Activated effector memory CD4-positive, alpha-beta T cell treated with Interleukin-2 at 50 U/mL for 16 hours (primary cell): ENCODE measurements around the gene CFAP43.

ENCODE experiments used
- DNase-seq: peaks from one replicate; pipeline ENCODE4 v3.0.0-alpha.2; 2020

The CFAP43 gene, protein sequence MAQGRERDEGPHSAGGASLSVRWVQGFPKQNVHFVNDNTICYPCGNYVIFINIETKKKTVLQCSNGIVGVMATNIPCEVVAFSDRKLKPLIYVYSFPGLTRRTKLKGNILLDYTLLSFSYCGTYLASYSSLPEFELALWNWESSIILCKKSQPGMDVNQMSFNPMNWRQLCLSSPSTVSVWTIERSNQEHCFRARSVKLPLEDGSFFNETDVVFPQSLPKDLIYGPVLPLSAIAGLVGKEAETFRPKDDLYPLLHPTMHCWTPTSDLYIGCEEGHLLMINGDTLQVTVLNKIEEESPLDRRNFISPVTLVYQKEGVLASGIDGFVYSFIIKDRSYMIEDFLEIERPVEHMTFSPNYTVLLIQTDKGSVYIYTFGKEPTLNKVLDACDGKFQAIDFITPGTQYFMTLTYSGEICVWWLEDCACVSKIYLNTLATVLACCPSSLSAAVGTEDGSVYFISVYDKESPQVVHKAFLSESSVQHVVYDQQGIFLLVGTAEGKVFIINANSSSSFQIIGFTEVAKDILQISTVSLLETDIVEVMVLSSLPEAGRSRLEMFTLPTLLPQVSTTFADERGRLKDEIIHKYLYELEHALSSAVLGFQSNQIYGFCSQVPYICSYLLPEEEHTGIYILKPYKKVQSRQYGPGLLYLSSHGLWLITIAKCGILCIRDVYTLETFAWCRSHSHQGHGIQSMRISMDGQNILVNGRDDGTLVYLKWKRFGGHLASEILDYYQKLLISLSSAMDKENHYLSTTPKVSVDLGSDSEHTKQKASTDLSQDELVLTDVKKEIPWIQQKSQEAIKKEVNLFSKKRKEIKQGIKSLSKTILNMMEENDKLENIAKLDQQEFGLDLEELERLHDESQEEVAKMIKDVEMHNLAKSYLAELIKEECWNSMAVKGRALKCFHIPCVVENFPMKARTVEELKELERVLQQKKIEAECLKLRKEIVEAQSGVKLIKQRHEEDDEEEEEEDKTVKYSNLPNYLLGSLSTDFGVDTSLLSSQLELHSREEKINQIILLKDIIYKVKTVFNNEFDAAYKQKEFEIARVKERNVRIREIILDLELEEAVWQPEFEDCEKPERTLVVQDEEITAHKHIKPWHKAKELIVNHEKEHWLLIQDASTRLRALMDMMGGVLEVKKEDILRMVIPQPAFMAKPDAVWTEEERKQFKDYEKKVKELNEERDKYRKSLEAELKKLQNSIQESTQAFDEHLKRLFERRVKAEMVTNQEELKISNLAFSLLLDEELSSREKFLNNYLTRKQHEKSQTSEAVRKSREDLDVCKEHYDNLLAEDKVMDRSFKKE (N-terminal part only)

DNA sequence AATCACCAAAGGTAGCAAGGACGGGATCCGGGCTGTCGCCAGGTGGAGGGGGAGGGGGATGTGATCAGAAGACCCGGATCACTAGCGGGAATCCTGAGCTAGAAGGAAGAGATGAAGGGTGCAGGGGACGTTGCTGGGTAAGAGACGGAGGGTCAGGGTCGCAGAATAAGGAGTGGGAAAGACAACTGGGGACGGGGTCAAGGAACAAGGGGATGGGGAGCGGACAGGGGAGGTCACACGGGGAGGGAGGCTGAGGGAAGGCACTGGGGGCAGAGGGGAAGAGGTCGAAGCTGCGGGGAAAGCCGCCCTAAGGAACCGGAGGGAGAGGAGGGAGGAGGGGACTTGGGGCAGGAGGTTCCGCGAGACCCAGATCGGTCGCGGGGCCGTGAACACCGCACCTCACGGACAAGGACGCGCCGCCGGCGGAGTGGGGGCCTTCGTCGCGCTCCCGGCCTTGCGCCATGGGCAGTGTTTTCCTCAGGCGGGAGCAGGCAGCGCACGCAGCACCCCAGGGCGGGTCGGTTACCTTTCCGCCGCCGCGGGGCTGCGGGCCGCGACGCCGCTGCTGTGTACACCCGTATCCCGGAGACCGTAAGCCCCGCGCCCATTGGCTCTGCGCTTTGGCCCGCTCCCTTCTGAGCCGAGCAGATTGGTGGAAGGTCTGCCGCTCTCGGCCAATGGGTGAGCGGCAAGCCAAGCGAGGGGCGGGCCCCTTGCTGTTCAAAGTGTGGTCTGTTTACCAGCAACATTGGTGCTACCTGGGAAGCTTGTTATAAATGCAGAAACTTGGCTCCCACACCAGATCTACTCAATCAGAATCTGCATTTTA lies at the start of gene CFAP43:
TSS of gene CFAP43 (minus strand) at position 581 of the 829 bp plus-strand sequence. CDS start at position 463, 118 bp downstream.
- peak; percentile 97 for DNase-seq

DNA sequence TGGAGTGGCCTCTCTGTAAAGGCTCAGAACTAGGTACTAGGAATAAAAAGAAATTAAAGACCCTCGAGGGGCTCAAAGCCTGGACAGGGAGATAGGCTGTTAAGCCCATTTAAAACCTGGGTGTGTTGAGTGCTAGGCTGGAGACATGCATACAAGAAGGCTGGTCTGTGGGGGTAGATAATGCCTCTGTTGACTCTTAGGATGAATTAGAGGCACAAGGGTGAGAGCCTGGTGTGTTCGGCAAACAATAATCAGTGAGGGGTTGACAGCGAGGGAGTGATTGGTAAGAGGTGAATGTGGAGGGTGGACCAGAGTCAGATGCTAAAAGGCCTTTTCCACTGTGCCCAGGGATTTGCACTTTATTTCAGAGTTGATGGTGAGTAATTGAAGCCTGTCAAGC lies 49.5 kb upstream of the CFAP43 start:
- DNase-seq = no peak

DNA sequence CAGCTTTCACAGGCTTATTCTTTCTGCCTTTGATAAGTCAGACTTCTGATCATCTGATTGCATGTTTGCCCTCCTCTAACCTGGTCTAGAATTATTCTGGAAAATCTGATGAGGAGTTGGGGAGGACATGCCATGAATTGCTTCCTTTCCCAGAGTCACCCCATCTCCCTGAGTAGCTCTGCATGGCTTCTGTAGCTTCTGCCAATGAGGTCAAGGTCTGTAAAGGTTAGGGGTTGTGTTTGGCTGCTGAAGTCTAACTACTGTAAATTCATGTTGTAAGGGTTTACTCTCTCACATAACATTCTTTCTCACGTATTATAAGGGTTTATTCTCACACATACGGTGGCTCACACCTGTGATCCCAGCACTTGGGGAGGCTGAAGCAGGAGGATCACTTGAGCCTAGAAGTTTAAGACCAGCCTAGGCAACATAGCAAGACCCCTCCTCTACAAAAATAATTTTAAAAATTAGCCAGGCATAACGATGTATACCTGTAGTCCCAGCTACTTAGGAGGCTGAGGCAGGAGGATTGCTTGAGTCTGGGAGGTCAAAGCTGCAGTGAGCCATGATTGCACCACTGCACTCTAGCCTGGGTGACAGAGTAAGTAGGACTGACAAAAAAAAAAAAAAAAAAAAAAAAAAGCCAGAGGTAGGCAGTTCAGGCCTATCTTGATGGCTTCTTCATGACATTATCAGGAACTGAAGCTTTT lies 47.5 kb upstream of the CFAP43 start:
- no peak for DNase-seq

DNA sequence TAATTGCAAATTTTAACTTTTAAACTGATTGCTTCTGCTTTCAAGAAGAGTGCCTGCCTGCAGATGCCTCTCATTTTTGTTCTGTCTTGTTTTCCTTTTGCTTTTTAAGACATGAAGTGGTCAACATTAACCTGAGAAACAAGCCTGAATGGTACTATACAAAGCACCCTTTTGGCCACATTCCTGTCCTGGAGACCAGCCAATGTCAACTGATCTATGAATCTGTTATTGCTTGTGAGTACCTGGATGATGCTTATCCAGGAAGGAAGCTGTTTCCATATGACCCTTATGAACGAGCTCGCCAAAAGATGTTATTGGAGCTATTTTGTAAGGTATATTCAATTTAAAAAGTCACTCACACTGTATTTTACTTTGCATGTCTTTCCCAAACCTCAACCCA lies 45.6 kb upstream of the CFAP43 start:
- DNase-seq = no peak

DNA sequence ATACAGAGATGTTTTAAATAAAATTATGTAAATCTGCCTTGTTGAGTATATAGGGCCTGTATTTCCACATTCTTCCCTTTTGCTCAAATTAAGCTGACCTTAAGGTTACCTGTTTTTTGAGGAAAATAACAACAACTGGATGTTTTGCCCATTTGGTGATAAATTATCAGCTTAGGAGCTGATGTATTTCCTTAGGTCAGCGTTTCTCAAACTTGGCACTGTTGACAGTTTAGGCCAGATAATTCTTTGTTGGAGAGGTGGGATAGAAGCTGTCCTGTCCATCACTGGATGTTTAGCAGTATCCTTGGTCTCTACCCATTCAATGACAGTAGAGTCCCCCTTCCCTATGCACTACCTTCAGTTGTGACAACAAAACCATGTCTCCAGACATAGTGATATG lies 44.0 kb upstream of the CFAP43 start:
- DNase-seq = no peak

DNA sequence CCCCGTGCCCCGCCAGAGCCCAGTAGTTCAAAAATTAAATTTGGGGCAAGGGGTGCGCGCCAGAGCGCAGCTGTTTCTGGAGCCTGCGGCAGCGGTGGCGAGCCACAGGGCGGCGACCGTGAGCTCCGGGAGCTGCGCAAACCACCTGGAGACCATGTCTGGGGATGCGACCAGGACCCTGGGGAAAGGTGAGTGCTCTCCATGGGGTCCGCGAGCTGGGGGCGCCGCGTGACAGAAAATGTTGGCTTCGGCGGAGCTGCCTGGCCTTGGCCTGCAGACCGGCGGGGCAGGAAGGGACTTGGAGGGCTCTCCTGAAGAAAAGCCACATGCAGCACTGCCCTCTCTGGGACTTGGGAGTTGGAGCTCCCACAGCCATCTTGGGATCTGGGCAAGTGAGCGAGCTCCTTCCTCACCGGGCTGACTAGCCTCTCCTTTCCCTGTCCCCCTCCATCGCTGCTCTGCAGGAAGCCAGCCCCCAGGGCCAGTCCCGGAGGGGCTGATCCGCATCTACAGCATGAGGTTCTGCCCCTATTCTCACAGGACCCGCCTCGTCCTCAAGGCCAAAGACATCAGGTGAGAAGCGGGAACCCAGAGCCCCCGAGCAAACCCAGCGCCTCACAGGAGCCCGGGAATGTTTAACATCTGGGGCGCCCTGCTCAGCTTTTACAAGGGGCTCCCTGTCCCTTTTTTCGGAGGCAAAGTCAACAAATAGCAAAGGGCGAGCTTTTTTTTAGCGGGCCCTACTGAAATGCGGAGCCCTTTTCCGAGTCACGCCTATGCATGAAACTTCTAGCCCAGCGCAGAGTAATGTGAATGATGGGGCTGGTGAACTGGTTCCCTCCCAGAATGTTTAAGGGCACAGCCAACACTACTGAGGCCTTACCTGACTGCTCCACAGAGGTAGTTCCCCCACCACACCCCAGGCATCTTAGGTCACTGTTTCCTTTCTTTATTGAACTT lies 42.9 kb upstream of the CFAP43 start:
- DNase-seq = peak; percentile 24

DNA sequence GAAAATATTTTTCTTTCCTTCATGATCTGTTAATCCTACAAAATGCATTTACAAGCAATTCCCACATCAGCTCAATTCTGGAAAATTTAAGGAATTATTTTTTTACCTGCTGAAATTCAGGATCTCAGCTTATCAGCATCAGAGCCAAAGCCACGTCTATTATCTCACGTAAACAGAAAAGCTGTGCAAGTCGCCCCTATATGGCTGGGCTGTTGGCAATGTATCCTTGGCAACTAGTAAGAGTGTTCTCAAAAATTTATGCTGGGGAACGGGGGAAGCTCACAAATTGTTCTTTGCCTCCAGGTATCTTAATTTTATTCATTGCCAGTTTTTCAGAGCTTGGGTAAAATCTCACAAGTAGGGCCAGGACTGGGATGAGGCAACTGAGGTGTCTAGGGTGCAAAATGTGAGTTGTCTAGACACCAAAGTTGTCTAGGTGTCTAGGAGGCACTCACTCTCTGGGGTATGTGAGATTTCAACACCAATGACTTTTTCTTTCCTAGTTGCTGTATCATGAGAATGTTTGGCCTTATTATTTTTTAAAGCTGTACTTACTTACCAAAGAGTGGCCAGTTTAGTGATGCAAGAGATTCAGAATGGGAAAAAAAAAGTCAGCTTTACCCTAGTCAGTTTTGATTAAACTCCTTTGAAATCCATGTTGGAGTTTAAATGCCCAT lies 41.9 kb upstream of the CFAP43 start:
- no peak for DNase-seq

DNA sequence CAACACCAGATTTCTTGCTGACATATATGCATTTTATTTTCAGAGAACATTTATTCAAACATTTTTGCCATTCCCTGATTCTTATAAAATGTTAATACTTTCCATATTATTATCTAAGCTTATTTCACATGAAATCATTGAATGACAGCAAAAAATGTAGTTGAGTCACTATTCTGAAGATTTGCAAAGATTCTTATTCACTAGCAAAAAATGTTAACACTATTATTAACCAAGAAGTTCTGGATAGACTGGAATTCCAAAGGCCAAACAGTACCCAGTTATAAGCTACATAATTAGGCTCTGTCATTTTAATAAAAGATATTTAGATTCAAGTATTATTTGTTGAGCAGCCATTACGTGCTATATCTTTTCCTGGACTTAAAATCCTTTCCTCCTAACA lies 41.1 kb upstream of the CFAP43 start:
- no peak for DNase-seq

DNA sequence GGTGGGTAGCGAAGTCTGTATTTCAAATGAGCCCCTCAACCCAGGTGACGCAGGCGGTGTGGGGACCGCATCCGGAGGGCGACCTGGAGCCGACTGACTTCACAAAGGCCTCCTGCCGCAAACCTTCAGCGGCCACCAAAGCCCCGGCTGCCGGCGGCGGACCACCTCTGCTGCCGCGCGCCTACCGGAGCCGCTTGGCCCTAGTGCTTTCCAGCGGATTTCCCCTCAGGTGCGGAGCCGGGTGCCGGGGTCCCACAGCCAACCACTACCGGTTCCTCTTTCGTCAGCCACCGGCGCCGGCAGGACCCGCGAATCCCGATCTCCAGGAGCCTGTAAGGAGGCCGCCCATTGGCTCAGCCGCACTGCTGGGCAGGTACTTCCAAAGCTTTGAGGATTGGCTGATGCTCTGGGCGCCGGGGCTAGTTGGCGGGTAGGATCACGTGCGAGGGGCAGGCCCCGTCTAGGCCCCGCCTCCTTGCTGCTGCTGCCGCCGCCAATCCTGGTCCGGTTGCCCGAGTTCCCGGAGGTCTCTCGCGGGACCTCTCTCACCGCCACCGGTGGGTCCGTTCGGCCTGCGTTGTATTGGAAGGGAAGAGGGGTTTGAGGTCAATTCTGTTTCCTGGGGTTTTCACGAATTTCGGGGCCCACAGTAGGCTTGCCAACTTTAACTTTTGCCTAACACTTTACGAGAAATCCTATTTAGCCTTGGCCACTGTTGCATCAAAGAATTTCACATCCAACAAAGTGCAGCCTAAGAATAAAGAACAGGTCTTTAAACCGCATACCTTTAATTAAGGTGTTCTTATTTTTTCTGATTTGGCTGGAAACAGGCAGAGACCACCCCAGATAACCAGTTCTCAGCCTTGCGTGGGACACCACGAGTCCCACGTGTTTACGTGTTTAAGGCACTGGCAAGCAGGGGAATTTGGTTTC lies 36.8 kb upstream of the CFAP43 start, which contains the start of gene GSTO2:
TSS of gene GSTO2 (plus strand) at position 472 of the 933 bp plus-strand sequence. CDS start 5,732 bp downstream, outside the sequence.
- peak; percentile 97 for DNase-seq

DNA sequence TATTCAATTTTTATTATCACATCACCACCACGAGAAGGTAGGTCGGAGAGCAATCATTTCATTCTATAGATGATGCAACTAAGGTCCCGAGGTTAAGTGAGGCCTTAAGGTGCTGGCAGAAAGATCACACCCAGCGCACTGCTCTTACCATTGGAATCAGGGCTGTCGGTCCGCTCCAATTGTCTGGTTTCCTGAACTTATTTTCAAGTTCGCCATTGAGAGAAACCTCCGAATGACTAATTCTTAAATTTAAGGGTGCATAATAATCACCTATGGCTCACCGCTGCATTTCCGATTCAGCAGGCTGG lies 36.2 kb upstream of the CFAP43 start:
- no peak for DNase-seq

DNA sequence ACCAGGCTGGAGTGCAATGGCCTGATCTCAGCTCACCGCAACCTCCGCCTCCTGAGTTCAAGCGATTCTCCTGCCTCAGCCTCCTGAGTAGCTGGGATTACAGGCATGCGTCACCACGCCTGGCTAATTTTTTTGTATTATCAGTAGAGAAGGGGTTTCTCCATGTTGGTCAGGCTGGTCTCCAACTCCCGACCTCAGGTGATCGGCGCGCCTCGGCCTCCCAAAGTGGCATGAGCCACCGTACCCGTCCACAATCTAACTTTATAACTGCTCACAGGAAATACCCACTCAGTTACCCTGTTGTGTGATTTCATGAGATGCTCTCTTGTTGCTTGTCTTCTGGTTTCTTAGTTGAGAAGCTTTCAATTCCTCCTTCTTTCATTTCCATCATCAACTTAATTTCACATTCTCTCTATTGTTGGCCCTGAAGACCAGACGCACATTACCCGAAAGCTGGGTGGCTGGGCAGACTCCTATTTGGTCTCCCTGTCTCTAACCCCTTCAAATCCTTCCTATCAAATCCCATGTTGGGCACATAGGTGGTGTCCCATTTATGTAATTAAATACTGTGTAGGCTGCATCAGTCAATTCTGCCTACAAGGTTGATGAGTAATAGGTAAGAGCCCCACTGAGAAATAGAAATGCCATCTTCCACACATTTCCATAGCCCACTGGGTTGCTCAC lies 35.7 kb upstream of the CFAP43 start:
- no peak for DNase-seq

DNA sequence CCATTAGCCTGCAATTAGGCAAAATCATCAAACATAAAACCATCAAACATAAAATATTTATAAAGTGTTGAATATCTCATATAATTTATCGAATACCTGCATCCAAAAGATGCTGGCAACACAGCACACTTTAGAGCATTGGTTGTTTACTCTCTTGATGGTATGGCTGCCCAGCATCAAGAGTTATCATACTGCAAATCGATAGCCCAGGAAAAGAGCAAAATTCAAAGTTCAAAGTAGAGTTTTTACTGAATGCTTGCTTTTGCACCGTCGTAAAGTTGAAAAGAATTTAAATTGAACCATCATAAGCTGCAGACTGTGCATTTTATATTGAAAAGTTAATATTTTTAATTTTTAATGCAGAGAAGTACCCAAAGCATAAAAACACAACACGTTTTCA lies 32.6 kb upstream of the CFAP43 start:
- DNase-seq = no peak

DNA sequence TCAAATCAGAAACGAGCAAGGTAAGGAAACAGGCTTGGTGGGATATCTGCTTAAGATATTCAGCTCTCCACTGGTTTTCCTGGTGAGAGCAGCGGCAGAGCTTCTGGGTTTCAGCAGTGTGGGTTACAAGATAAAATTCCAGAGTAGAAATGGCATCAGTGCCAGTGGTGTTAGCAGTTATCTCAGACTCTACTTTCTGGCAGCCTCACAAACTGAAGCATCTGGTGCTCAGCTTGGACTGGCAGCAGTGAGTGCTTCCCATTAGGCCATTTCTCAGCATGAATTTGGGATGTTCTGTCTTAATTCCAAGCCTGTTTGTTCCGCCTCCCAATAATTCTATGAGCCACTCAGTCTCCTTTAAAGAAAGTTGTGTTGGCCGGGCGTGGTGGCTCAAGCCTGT lies 29.9 kb upstream of the CFAP43 start:
- no peak for DNase-seq

DNA sequence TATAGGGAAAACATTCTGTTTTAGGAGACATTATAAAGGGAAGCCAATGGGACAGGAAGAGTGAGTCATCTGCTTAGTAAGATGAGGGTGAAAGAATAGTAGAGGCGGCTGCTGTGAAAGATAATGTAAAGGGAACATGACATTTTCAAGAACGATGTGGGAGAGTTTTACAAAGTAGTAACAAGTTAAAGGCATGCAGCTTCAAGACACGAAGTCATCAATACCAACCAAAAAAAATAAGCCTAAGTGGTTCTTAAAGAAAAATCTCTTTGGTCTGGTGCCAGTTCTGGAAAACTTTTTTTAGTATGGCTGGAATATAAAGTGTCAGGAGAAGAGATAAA lies 28.6 kb upstream of the CFAP43 start:
- DNase-seq = no peak

DNA sequence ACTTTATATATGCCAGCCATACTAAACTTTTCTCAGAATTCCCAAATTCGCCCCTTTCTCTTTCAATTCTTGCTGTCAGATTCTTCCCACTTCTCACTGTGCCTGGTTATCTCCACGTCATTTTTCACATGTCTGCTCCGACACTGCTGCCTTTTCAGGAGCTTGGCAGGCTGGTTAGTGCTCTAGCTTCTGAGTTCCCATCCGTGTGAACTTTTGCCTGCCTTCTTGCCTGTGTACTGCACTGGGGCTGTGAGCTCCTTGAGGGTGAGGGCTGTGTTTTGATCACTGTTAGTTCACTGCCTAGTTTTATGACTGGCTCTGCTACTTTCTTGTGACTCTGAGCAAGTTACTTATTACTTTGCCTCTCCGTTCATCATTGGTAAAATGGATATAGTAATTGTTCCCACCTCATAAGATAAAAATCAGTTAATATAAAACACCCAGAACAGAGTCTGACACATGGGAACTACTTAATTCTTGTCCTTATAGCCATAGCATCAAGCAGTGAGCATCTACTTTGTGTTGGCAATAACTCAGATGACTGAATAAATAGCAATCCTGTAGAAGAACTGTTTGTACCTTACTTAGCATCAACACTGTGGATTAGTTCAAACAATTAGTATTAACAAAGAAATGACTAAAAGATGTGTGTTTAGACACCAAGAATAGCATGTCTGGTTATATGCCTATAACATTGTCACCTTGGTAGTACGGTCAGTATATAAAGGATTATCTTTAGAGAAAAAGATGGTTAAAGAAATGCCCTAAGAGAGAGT lies 28.0 kb upstream of the CFAP43 start:
- DNase-seq = no peak

DNA sequence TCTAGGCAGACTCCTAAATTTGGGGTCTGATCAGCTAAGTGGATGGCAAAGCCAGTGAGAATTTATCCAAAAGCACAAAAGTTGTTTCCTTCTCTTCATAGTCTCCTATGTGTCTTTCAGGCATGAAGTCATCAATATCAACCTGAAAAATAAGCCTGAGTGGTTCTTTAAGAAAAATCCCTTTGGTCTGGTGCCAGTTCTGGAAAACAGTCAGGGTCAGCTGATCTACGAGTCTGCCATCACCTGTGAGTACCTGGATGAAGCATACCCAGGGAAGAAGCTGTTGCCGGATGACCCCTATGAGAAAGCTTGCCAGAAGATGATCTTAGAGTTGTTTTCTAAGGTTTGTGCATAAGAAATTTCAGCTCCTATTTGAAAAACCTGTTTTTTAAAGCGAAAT lies 27.3 kb upstream of the CFAP43 start:
- DNase-seq = no peak

DNA sequence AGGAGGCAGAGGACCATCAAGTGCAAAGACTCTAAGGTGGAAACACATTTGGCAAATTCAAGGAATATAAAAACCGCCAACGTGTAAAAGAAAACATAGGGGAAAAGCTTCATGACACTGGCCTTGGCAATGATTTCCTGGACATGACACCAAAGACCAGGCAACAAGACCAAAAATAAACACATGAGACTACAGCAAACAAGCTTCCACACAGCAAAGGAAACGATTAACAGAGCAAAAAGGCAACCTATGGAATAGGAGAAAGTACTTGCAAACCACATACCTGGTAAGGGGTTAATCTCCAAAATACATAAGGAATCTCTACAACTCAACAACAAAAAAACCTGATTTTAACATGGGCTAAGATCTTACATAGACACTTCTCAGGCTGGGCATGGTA lies 26.0 kb upstream of the CFAP43 start:
- DNase-seq = no peak
